ENCODE measurements around the gene SLC7A6OS. TPM values are rescaled to one million over a fixed set of nuclear protein-coding genes. Genes with fewer than 3 reads are reported as not detected.

The SLC7A6OS gene
- total and polyA plus RNA-seq, 2 experiments from 2014 or later, result 16.4 to 17.9 TPM

DNA sequence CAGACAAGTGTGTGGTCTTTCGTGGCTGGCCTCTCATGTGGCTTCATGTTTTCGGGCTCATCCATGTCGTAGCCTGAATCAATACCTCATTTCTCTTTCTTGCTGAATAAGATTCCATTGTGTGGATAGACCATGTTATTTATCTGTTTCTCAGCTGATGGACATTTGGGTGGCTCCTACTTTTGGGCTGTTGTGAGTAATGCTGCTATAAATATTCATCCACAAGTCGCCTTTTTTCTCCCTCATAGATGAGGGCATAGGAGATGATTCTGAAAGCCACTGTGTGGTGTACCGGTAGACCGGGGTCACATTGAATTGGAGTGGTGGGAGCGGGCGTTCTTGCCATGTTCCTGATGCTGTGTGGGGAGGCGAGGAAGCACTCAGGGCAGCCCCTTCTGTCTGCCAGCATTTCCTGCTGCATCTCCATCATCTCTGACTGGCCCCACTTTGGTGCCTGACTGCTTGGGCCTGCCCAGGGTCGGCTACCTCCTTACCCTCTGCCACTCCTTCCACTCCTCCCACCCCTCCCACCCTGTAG, 40.1 kb upstream of the SLC7A6OS start:
- no peaks in the 10 kb centered on the region for H3K4me1 ChIP-seq (ENCODE audit: insufficient read depth)
- no peak overlapping the region for H2AFZ ChIP-seq
- H3K4me2 ChIP-seq, result no peak overlapping the region
- Mint-ChIP-seq H3K36me3 (ENCODE audit: low read depth) (peaks cover 48% of the 10 kb centered on the region), H3K27me3 (ENCODE audit: insufficient read depth, low read depth, poor library complexity) (peaks cover 10% of the 10 kb centered on the region), H3K4me3 (no peak overlapping the region), H3K9me3 (no peaks in the 10 kb centered on the region), H3K4me1 (no peaks in the 10 kb centered on the region), H3K27ac (no peak overlapping the region)
- DNase-seq (ENCODE audit: low spot score), result no peak
- H3K4me3 ChIP-seq, result no peak overlapping the region
- TF ChIP-seq NANOG (IDR thresholded peaks at IDR 0.05; ENCODE audit: borderline replicate concordance) (no peak), ZNF114 (CRISPR knock-in tag; IDR thresholded peaks at IDR 0.05) (no peak), EZH2phosphoT487 (IDR thresholded peaks at IDR 0.05; ENCODE audit: unreplicated experiment) (no peak)
- TF ChIP-seq, protein P1, sequence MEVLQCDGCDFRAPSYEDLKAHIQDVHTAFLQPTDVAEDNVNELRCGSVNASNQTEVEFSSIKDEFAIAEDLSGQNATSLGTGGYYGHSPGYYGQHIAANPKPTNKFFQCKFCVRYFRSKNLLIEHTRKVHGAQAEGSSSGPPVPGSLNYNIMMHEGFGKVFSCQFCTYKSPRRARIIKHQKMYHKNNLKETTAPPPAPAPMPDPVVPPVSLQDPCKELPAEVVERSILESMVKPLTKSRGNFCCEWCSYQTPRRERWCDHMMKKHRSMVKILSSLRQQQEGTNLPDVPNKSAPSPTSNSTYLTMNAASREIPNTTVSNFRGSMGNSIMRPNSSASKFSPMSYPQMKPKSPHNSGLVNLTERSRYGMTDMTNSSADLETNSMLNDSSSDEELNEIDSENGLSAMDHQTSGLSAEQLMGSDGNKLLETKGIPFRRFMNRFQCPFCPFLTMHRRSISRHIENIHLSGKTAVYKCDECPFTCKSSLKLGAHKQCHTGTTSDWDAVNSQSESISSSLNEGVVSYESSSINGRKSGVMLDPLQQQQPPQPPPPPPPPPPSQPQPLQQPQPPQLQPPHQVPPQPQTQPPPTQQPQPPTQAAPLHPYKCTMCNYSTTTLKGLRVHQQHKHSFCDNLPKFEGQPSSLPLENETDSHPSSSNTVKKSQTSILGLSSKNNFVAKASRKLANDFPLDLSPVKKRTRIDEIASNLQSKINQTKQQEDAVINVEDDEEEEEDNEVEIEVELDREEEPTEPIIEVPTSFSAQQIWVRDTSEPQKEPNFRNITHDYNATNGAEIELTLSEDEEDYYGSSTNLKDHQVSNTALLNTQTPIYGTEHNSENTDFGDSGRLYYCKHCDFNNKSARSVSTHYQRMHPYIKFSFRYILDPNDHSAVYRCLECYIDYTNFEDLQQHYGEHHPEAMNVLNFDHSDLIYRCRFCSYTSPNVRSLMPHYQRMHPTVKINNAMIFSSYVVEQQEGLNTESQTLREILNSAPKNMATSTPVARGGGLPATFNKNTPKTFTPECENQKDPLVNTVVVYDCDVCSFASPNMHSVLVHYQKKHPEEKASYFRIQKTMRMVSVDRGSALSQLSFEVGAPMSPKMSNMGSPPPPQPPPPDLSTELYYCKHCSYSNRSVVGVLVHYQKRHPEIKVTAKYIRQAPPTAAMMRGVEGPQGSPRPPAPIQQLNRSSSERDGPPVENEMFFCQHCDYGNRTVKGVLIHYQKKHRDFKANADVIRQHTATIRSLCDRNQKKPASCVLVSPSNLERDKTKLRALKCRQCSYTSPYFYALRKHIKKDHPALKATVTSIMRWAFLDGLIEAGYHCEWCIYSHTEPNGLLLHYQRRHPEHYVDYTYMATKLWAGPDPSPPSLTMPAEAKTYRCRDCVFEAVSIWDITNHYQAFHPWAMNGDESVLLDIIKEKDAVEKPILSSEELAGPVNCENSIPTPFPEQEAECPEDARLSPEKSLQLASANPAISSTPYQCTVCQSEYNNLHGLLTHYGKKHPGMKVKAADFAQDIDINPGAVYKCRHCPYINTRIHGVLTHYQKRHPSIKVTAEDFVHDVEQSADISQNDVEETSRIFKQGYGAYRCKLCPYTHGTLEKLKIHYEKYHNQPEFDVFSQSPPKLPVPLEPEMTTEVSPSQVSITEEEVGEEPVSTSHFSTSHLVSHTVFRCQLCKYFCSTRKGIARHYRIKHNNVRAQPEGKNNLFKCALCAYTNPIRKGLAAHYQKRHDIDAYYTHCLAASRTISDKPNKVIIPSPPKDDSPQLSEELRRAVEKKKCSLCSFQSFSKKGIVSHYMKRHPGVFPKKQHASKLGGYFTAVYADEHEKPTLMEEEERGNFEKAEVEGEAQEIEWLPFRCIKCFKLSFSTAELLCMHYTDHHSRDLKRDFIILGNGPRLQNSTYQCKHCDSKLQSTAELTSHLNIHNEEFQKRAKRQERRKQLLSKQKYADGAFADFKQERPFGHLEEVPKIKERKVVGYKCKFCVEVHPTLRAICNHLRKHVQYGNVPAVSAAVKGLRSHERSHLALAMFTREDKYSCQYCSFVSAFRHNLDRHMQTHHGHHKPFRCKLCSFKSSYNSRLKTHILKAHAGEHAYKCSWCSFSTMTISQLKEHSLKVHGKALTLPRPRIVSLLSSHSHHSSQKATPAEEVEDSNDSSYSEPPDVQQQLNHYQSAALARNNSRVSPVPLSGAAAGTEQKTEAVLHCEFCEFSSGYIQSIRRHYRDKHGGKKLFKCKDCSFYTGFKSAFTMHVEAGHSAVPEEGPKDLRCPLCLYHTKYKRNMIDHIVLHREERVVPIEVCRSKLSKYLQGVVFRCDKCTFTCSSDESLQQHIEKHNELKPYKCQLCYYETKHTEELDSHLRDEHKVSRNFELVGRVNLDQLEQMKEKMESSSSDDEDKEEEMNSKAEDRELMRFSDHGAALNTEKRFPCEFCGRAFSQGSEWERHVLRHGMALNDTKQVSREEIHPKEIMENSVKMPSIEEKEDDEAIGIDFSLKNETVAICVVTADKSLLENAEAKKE (CRISPR knock-in tag; IDR thresholded peaks at IDR 0.05), result no peak
- H3K27me3 ChIP-seq (ENCODE audit: insufficient read depth), result no peaks in the 10 kb centered on the region
- no peaks in the 10 kb centered on the region for H3K9me2 ChIP-seq (ENCODE audit: insufficient read depth)
- no peaks in the 10 kb centered on the region; the same call in 1 of the 2 replicates for H4K20me1 ChIP-seq (replicated peaks; ENCODE audit: insufficient read depth)
- H3K27ac ChIP-seq (ENCODE audit: low read depth), result no peak overlapping the region
- 0 out of 2 replicates have a peak, but pooled peaks cover 7% of the 10 kb centered on the region for H3K36me3 ChIP-seq (ENCODE audit: insufficient read depth)
- no peaks in the 10 kb centered on the region for H3K79me2 ChIP-seq (replicated peaks; ENCODE audit: insufficient read depth)
- ATAC-seq, result no peak
- H3F3A ChIP-seq (replicated peaks; ENCODE audit: low read depth), result no peaks in the 10 kb centered on the region

DNA sequence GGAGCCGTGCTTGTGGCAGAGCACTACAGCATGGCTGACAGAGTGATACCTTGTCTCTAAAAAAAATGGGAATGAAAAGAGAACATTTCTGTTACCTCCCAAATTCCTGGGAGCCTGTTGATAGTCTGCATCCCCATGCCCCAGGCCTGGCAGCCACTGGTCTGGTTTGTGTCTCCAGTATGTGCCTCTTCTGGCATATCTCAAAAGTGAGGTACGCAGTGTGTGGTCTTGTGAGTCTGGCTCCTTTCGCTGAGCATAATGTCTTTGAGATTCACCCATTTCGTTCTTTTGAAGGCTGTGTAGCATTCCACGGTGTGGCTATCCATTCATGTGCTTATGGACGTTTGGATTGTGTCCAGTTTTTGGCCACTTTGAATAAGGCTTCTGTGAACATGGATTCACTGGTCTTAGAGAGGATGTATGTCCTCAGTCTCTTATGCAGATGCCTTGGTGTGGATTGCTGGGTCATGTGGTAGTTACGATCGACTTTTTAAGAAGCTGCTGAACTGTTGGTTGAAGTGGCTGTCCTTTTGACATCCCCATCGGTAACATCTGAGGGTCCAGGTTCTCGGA, 39.2 kb upstream of the SLC7A6OS start:
- Histone ChIP-seq H3K27ac (ENCODE audit: low read depth) (no peak overlapping the region), H3K27me3 (ENCODE audit: insufficient read depth) (no peaks in the 10 kb centered on the region), H3K9me2 (ENCODE audit: insufficient read depth) (no peaks in the 10 kb centered on the region), H3K4me2 (no peak overlapping the region), H4K20me1 (replicated peaks; ENCODE audit: insufficient read depth) (no peaks in the 10 kb centered on the region; the same call in 1 of the 2 replicates), H3F3A (replicated peaks; ENCODE audit: low read depth) (0 out of 2 replicates have a peak, but pooled peaks cover 2% of the 10 kb centered on the region), H3K36me3 (ENCODE audit: insufficient read depth) (0 out of 2 replicates have a peak, but pooled peaks cover 7% of the 10 kb centered on the region), H3K4me3 (no peak overlapping the region), H2AFZ (no peak overlapping the region), H3K79me2 (replicated peaks; ENCODE audit: insufficient read depth) (no peaks in the 10 kb centered on the region), H3K4me1 (ENCODE audit: insufficient read depth) (no peaks in the 10 kb centered on the region)
- H3K4me1 Mint-ChIP-seq, result no peaks in the 10 kb centered on the region
- ATAC-seq, result no peak
- peaks cover 54% of the 10 kb centered on the region for H3K36me3 Mint-ChIP-seq (ENCODE audit: low read depth)
- H3K27me3 Mint-ChIP-seq (ENCODE audit: insufficient read depth, low read depth, poor library complexity), result peaks cover 7% of the 10 kb centered on the region
- no peak overlapping the region for H3K4me3 Mint-ChIP-seq
- DNase-seq (ENCODE audit: low spot score), result no peak
- H3K9me3 Mint-ChIP-seq, result no peaks in the 10 kb centered on the region
- no peak overlapping the region for H3K27ac Mint-ChIP-seq
- TF ChIP-seq, protein P1 (CRISPR knock-in tag; IDR thresholded peaks at IDR 0.05), result no peak
- TF ChIP-seq POLR2AphosphoS5 (IDR thresholded peaks at IDR 0.05; ENCODE audit: low read depth) (no peak), STAT1 (IDR thresholded peaks at IDR 0.05; ENCODE audit: unreplicated experiment) (no peak)
